SKM-1 treated with dmso at 0.1 percent for 144 hours (cell line): ENCODE measurements around the gene CSNK1G2.
A peak's percentile ranks its signal among the peaks of the same experiment; 100 is the strongest.

Experiments
- DNase-seq: peaks from one replicate; lab custom pipeline; 2025; ENCODE audit not compliant: unreplicated experiment; lab: John Stamatoyannopoulos, UW

CSNK1G2 gene

GRCh38 chr19:2014731-2015607, 74.0 kb downstream of the CSNK1G2 start:
- DNase-seq, result no peak

GRCh38 chr19:2015608-2015950, 74.6 kb downstream of the CSNK1G2 start, which contains the start of gene BTBD2:
BTBD2 (minus strand) TSS chr19:2015714; CDS start chr19:2015703, 11 bp downstream.
- no peak for DNase-seq

GRCh38 chr19:2016041-2016807, 75.3 kb downstream of the CSNK1G2 start:
- peak; percentile 12 for DNase-seq

- DNase-seq, result no peak
Observed at GRCh38 chr19:2018752-2019151, 77.8 kb downstream of the CSNK1G2 start.

- DNase-seq, result no peak
Observed at GRCh38 chr19:2021453-2022140, 80.6 kb downstream of the CSNK1G2 start.

GRCh38 chr19:2022289-2022688, 81.3 kb downstream of the CSNK1G2 start:
- no peak for DNase-seq

GRCh38 chr19:2026770-2027169, 85.8 kb downstream of the CSNK1G2 start:
- no peak for DNase-seq

GRCh38 chr19:2027361-2027760, 86.4 kb downstream of the CSNK1G2 start:
- no peak for DNase-seq
